ENCODE results near the gene VAT1L.

VAT1L gene, protein sequence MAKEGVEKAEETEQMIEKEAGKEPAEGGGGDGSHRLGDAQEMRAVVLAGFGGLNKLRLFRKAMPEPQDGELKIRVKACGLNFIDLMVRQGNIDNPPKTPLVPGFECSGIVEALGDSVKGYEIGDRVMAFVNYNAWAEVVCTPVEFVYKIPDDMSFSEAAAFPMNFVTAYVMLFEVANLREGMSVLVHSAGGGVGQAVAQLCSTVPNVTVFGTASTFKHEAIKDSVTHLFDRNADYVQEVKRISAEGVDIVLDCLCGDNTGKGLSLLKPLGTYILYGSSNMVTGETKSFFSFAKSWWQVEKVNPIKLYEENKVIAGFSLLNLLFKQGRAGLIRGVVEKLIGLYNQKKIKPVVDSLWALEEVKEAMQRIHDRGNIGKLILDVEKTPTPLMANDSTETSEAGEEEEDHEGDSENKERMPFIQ

DNA sequence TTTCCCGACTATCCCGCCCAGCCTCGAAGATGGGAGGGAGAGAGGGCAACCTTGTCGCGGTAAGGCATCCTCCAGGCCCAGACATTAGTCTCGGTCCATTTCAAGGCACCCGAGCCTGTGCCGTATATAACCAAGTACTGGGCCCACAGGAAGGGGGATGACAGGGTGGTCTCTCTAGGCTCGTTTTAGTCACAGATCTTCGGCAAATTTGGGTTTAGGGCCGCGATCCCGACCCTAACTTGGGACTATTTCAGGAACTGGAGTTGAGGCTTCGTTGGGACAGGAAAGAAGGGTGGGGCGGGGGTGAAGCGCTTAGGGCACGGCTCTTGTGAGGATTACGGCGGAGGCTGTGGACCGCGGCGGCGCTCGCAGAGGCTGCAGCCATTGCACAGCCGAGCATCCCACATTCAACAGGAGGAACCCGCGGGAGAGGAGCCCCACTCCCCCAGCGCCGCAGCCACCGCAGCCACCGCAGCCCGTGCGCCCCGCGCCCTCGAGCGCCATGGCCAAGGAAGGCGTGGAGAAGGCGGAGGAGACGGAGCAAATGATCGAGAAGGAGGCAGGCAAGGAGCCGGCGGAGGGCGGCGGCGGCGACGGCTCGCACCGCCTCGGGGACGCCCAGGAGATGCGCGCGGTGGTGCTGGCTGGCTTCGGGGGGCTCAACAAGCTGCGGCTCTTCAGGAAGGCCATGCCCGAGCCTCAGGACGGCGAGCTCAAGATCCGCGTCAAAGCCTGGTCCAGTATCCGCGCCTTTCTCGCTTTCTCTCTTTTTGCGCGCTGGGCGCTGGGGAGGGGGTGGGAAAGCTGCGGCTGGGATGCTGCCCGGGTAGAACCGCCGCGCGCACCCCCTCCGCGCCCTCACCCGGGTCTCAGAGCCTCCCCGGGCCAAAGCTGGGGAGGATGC is at the start of gene VAT1L:
Gene VAT1L, plus strand, starts transcription at position 384 of the 904 bp plus-strand sequence. Its CDS starts 119 bp downstream, at position 503.
- H3K27ac Mint-ChIP-seq (ENCODE audit: low read depth), result no peak within 1 kb of the TSS
- peaks cover 7% of the 10 kb centered on the region for H3K4me1 Mint-ChIP-seq
- peaks cover 65% of the 10 kb centered on the region for H3K27me3 Mint-ChIP-seq
- H3K4me3 Mint-ChIP-seq, result peak within 1 kb of the TSS; percentile 54
- H3K36me3 Mint-ChIP-seq (ENCODE audit: insufficient read depth), result peaks cover 1% of the 10 kb centered on the region
- no peak for DNase-seq (ENCODE audit: low spot score in 2 of 2)
- H3K9me3 Mint-ChIP-seq, result no peaks in the 10 kb centered on the region
- no peak for ATAC-seq (replicated peaks; ENCODE audit: extremely low read depth, poor library complexity, severe bottlenecking)

DNA sequence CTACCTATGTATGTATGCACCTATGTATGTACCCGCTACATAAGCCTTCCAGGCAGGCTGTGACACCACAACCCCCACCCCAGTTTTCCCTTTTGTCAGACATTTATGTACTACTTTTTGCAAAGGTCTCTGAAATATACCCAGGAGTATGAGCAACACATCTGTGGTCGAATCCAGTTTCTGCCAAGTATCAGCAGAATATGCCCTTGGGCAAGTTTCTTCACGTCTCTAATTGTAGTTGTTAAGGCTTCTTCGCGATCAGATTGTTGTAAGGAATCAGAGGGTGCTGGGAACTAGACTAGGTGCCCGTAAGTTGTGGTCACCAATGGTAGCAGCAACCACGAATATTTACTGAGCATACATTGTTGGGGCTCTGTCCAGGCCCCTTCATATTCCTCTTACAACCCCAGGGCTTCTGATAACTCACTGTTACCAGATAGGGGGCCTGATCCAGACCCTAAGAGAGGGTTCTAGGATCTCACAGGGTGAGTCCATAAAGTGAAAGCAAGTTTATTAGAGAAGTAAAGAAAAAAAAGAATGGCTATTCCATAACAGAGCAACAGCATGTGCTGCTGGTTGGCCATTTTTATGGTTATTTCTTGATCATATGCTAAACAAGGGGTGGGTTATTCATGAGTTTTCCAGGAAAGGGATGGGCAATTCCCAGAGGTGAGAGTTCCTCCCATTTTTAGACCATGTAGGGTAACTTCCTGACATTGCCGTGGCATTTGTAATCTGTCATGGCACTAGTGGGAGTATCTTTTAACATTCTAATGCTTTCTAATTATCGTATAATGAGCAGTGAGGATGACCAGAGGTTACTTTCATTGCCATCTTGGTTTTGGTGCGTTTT is 49.4 kb upstream of the VAT1L start:
- no peak overlapping the region for H3K27ac Mint-ChIP-seq (ENCODE audit: low read depth)

DNA sequence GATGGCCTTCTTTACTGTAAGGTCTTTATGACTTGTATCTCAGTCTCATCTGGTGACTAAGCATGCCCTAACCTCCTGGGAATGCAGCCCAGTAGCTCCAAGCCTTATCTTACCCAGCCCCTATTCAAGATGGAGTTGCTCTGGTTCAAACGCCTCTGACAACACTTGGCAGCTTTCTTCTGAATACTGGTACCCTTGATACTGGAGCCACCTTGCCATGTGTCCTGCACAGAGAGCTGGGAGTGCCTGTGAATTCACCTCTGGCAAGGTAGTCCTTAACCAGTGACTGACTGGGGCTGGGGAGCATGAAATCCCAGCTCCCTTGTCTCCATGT is 48.8 kb upstream of the VAT1L start:
- no peak for ATAC-seq (replicated peaks; ENCODE audit: extremely low read depth, poor library complexity, severe bottlenecking)
- H3K9me3 Mint-ChIP-seq, result peaks cover 3% of the 10 kb centered on the region
- DNase-seq (ENCODE audit: low spot score in 2 of 2), result no peak

More for the DNA sequence above, 49.4 kb upstream of the VAT1L start:
- DNase-seq (ENCODE audit: low spot score in 2 of 2) (no peak), ATAC-seq (replicated peaks; ENCODE audit: extremely low read depth, poor library complexity, severe bottlenecking) (no peak)
- Mint-ChIP-seq H3K4me1 (no peaks in the 10 kb centered on the region), H3K27me3 (no peaks in the 10 kb centered on the region), H3K9me3 (peaks cover 5% of the 10 kb centered on the region), H3K4me3 (no peak overlapping the region), H3K36me3 (ENCODE audit: insufficient read depth) (no peaks in the 10 kb centered on the region)

DNA sequence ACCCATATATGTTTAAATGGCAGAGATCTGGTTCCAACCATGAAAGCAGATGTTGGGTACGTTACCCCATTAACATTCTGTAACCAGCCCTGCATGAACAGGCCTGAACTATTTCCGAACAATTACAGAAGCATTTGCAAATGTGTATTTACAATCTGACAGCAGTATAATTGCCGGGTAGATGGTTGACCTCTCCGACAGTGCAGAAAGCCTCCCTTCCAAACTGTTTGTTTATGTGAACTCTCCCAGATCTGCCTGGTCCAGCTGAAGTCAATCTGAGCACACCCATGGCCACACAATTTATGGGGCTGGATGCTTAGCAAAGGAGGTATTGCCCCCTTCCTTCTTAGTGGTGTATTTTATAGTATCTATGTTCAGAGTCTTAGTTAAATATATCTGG is 44.2 kb upstream of the VAT1L start:
- no peak overlapping the region for H3K27ac Mint-ChIP-seq (ENCODE audit: low read depth)
- no peak for ATAC-seq (replicated peaks; ENCODE audit: extremely low read depth, poor library complexity, severe bottlenecking)

More for the DNA sequence above, 48.8 kb upstream of the VAT1L start:
- Mint-ChIP-seq H3K36me3 (ENCODE audit: insufficient read depth) (no peaks in the 10 kb centered on the region), H3K4me1 (no peaks in the 10 kb centered on the region), H3K27me3 (no peaks in the 10 kb centered on the region), H3K4me3 (no peak overlapping the region), H3K27ac (ENCODE audit: low read depth) (no peak overlapping the region)

DNA sequence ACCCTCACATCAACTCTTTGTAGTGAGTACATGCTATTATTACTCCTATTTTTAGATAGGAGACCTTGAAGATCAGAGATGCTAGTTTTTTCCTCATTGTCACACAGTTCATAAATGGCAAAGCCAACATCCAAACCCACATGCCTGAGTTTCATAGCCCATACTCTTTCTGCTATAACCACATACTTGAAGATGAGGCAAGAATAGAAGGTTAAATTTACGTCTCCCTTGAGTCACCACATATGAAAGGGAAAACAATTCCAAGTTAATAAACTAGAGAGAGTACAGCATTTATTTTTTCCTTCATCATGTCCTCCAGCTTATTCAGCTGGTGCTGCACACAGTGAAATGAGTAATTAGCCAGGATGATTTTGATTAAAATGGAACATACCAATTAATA is 42.4 kb upstream of the VAT1L start:
- DNase-seq (ENCODE audit: low spot score in 2 of 2), result no peak
- no peak overlapping the region for H3K4me3 Mint-ChIP-seq
- peaks cover 39% of the 10 kb centered on the region for H3K27me3 Mint-ChIP-seq
- H3K27ac Mint-ChIP-seq (ENCODE audit: low read depth), result no peak overlapping the region
- H3K36me3 Mint-ChIP-seq (ENCODE audit: insufficient read depth), result no peaks in the 10 kb centered on the region
- H3K4me1 Mint-ChIP-seq, result no peaks in the 10 kb centered on the region
- ATAC-seq (replicated peaks; ENCODE audit: extremely low read depth, poor library complexity, severe bottlenecking), result no peak
- H3K9me3 Mint-ChIP-seq, result no peaks in the 10 kb centered on the region

More for the DNA sequence above, 44.2 kb upstream of the VAT1L start:
- peaks cover 26% of the 10 kb centered on the region for H3K27me3 Mint-ChIP-seq
- no peak overlapping the region for H3K4me3 Mint-ChIP-seq
- no peak for DNase-seq (ENCODE audit: low spot score in 2 of 2)
- H3K9me3 Mint-ChIP-seq, result no peaks in the 10 kb centered on the region
- H3K36me3 Mint-ChIP-seq (ENCODE audit: insufficient read depth), result no peaks in the 10 kb centered on the region
- no peaks in the 10 kb centered on the region for H3K4me1 Mint-ChIP-seq

DNA sequence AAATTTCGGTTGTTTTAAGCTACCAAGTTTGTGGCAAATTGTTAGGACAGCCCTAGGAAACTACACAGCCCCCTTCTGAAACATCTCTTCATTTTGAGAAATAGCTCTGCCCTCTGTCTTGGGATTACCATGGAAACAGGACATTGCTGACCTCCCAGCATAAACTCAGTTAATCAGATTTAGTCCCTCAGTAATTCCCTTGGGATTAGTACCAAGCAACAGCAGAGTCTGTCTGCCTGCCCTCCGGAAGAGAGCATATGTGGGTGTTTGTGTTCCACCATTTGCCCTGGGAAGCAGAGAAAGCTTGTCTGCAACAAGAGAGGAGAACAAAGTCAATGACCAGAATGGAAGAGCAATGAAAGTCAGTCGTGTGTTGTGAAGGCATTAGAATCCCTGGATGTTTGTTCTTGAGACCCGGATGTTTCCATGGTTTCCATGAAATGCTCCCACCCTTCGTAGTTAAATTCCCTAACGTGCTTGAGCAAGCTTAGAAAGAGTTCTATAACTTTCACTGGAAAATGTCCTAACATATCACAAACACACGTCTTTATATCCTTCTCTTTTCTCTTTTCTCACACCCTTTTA is 39.9 kb upstream of the VAT1L start:
- no peak for ATAC-seq (replicated peaks; ENCODE audit: extremely low read depth, poor library complexity, severe bottlenecking)
- no peak overlapping the region for H3K4me3 Mint-ChIP-seq
- no peaks in the 10 kb centered on the region for H3K9me3 Mint-ChIP-seq
- no peak for DNase-seq (ENCODE audit: low spot score in 2 of 2)
- no peak overlapping the region for H3K27ac Mint-ChIP-seq (ENCODE audit: low read depth)
- peaks cover 65% of the 10 kb centered on the region for H3K27me3 Mint-ChIP-seq
- no peaks in the 10 kb centered on the region for H3K4me1 Mint-ChIP-seq
- H3K36me3 Mint-ChIP-seq (ENCODE audit: insufficient read depth), result no peaks in the 10 kb centered on the region

DNA sequence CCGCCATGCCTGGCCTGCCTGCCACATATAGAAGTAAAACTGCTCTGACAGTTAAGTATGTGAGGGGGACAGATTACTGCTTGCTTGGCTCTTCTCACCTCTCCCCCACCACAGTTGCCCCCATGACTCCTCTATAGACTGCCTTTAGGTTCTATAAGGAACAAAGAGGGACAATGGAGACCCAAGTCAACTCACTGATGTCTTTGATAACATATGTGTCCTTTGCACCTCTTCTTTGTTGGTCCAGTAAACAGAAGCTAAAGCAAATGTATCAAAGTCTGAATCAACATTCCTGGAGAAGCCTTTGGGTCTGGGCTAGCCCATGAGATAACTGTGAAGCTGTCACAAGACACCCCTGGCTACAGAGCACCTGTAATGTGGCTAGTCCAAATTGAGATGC is 38.9 kb upstream of the VAT1L start:
- no peaks in the 10 kb centered on the region for H3K9me3 Mint-ChIP-seq
- H3K27me3 Mint-ChIP-seq, result peaks cover 74% of the 10 kb centered on the region
- DNase-seq (ENCODE audit: low spot score in 2 of 2), result no peak
- H3K36me3 Mint-ChIP-seq (ENCODE audit: insufficient read depth), result no peaks in the 10 kb centered on the region
- H3K4me3 Mint-ChIP-seq, result no peak overlapping the region
- H3K27ac Mint-ChIP-seq (ENCODE audit: low read depth), result no peak overlapping the region
- H3K4me1 Mint-ChIP-seq, result no peaks in the 10 kb centered on the region
- ATAC-seq (replicated peaks; ENCODE audit: extremely low read depth, poor library complexity, severe bottlenecking), result no peak

DNA sequence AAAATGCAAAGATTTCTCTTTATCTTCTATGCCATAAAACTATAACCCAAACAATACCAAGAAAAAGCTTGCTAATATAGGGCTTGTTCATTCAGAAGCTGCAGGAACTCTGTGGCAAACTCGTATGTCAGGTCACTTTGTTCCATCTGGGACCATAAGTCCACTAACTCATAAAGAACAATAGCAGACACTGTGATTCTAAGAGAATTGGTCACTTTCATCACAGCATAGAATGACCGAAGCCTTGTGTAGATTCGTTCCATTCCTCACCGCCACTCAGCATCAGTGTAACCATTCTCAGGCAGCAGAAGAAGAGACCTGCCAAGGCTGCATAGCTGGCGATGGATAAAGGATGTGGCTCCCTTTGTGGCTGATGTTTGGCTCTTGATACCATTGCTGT is 30.3 kb upstream of the VAT1L start:
- H3K36me3 Mint-ChIP-seq (ENCODE audit: insufficient read depth), result no peaks in the 10 kb centered on the region
- DNase-seq (ENCODE audit: low spot score in 2 of 2) (no peak), ATAC-seq (replicated peaks; ENCODE audit: extremely low read depth, poor library complexity, severe bottlenecking) (no peak)
- no peak overlapping the region for H3K4me3 Mint-ChIP-seq
- H3K4me1 Mint-ChIP-seq, result no peaks in the 10 kb centered on the region
- H3K27me3 Mint-ChIP-seq, result peaks cover 41% of the 10 kb centered on the region
- no peaks in the 10 kb centered on the region for H3K9me3 Mint-ChIP-seq
- no peak overlapping the region for H3K27ac Mint-ChIP-seq (ENCODE audit: low read depth)

DNA sequence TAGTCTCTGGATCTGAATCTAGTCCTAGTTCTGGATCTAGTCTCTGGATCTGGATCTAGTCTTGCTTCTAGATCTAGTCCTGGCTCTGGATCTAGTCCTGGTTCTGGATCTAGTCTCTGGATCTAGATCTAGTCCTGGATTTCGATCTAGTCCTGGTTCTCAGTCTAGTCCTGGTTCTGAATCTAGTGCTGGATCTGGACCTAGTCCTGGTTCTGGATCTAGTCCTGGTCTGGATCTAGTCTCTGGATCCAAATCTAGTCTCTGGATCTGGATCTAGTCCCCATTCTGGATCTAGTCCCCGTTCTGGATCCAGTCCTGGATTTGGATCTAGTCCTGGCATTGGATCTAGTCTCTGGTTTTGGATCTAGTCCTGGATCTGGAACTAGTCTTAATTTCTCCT is 29.9 kb upstream of the VAT1L start:
- ATAC-seq (replicated peaks; ENCODE audit: extremely low read depth, poor library complexity, severe bottlenecking) (no peak), DNase-seq (ENCODE audit: low spot score in 2 of 2) (no peak)
- Mint-ChIP-seq H3K4me1 (no peaks in the 10 kb centered on the region), H3K27me3 (peaks cover 37% of the 10 kb centered on the region), H3K9me3 (no peaks in the 10 kb centered on the region), H3K27ac (ENCODE audit: low read depth) (no peak overlapping the region), H3K4me3 (no peak overlapping the region), H3K36me3 (ENCODE audit: insufficient read depth) (no peaks in the 10 kb centered on the region)

DNA sequence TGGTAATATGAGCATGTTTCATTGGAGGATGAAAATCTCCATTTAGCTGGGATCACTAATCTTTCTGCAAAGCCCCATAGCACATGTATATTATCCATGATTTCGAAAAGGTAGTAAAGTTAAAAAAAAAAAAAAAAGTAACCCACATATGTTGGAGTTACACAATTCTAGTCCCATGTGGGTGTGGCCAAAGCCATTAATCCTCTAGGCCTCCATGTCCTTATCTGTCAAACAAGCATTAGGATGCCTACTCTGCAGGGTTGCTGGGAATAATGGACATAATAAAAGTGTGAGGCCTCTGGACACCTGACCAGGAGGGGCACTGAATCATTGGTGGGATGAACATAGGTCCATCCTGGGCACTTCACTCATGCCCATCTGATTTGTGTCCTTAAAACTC is 29.2 kb upstream of the VAT1L start:
- no peak for ATAC-seq (replicated peaks; ENCODE audit: extremely low read depth, poor library complexity, severe bottlenecking)

DNA sequence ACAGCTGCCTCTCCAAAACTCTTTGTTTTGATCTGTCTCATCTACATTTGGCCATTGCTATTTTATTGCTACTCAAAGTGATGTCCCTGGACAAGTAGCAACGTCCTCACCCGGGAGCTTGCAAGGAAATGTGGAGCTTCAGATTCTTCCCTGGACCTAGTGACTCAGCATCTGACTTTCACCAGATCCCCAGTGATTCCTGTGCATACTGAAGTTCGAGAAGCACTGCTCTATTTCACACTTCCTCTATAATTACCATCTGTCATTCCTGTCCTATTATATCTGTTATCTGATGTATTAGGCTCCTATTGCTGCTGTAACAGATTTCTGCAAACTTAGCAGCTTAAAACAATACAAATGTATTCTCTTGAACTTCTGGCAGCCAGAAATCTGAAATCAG is 28.5 kb upstream of the VAT1L start:
- DNase-seq (ENCODE audit: low spot score in 2 of 2) (no peak), ATAC-seq (replicated peaks; ENCODE audit: extremely low read depth, poor library complexity, severe bottlenecking) (no peak)
- Mint-ChIP-seq H3K27me3 (peaks cover 26% of the 10 kb centered on the region), H3K4me1 (no peaks in the 10 kb centered on the region), H3K27ac (ENCODE audit: low read depth) (no peak overlapping the region), H3K4me3 (no peak overlapping the region), H3K36me3 (ENCODE audit: insufficient read depth) (no peaks in the 10 kb centered on the region), H3K9me3 (no peaks in the 10 kb centered on the region)

More for the DNA sequence above, 29.2 kb upstream of the VAT1L start:
- no peak for DNase-seq (ENCODE audit: low spot score in 2 of 2)
- no peaks in the 10 kb centered on the region for H3K36me3 Mint-ChIP-seq (ENCODE audit: insufficient read depth)
- no peaks in the 10 kb centered on the region for H3K4me1 Mint-ChIP-seq
- H3K27me3 Mint-ChIP-seq, result peaks cover 30% of the 10 kb centered on the region
- H3K9me3 Mint-ChIP-seq, result no peaks in the 10 kb centered on the region
- H3K27ac Mint-ChIP-seq (ENCODE audit: low read depth), result no peak overlapping the region
- H3K4me3 Mint-ChIP-seq, result no peak overlapping the region

DNA sequence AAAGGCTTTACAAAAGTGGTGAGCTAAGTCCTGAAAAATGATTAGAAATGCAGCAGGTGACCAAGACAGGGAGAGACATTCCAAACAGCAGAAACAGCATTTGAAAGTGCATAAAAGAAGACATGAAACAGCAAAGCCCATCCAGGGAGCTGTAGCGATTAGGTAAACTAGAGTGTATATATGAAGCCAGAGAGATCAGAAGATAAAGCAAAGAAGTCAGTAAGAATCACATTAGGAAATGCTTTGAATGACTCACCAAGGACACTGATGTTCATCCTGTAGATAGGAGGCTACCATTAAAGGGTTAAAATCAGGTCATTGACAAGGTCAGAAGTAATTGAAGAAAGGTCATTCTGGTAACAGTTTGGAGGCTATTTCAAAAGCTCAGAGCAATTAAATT is 27.6 kb upstream of the VAT1L start:
- H3K4me1 Mint-ChIP-seq, result no peaks in the 10 kb centered on the region
- peaks cover 21% of the 10 kb centered on the region for H3K27me3 Mint-ChIP-seq
- no peak overlapping the region for H3K27ac Mint-ChIP-seq (ENCODE audit: low read depth)
- H3K36me3 Mint-ChIP-seq (ENCODE audit: insufficient read depth), result no peaks in the 10 kb centered on the region
- no peak overlapping the region for H3K4me3 Mint-ChIP-seq
- no peak for DNase-seq (ENCODE audit: low spot score in 2 of 2)
- no peaks in the 10 kb centered on the region for H3K9me3 Mint-ChIP-seq
- no peak for ATAC-seq (replicated peaks; ENCODE audit: extremely low read depth, poor library complexity, severe bottlenecking)

All from central memory CD8-positive, alpha-beta T cell (primary cell).